ENCODE measurements around the gene SAMD1. TPM values are rescaled to one million over a fixed set of nuclear protein-coding genes. Genes with fewer than 3 reads are reported as not detected.

SAMD1 gene
- total RNA-seq, 1 donor from 2014 or later: 29.5 TPM

DNA sequence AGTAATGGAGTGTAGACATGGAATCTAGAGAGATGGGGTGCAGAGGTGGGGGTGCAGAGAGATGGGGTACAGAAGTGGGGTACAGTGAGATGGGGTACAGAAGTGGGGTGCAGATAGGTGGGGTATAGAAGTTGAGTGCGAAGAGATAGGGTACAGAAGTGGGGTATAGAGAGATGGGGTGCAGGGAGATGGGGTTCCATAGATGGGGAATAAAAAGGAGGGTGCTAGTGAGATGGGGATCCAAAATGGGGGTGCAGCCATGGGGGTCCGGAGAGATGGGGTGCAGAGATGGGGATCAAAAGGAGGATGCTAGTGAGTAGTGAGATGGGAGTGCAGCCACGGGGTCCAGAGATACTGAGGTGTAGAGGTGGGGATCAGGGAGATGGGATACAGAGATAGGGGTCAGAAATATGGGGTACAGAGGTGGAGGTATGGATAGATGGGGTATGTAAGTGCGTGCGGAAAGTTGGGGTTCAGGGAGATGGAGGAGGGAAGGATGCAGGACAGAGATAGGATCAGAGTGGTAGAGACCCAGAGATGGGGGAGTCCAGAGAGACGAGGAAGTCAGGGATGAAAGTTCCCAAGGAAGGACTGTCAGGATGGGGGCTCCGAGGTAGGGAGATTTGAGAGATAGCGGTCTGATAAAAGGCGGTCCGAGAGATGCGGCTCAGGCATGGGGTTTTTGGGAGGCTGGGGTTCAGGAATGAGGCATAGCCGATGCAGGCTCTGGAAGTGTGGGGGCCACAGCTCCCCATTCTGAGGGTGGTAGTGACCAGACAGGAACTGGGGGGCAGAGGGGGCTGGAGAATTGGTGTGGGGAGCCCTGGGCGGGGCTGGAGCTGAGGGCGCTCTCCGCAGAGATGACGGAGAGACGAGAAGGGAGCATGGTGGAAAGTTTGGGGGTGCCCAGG, 32.1 kb downstream of the SAMD1 start:
- Mint-ChIP-seq H3K4me1 (ENCODE audit: unreplicated experiment) (peaks cover 8% of the 10 kb centered on the region), H3K27ac (ENCODE audit: unreplicated experiment) (no peak overlapping the region), H3K4me3 (ENCODE audit: unreplicated experiment) (peak overlapping the region; percentile 24), H3K9me3 (ENCODE audit: unreplicated experiment) (no peaks in the 10 kb centered on the region), H3K27me3 (ENCODE audit: unreplicated experiment) (peaks cover 10% of the 10 kb centered on the region), H3K36me3 (ENCODE audit: low read depth, unreplicated experiment) (no peaks in the 10 kb centered on the region)
- TF ChIP-seq CTCF (IDR thresholded peaks at IDR 0.05; ENCODE audit: unreplicated experiment): no peak
- DNase-seq (ENCODE audit: low spot score): no peak

GRCh38 chr19:14056741-14057356, 33.7 kb downstream of the SAMD1 start:
- no peak overlapping the region for H3K27ac Mint-ChIP-seq (ENCODE audit: unreplicated experiment)
- DNase-seq (ENCODE audit: low spot score): no peak
- H3K27me3 Mint-ChIP-seq (ENCODE audit: unreplicated experiment): peaks cover 11% of the 10 kb centered on the region
- no peak for TF ChIP-seq CTCF (IDR thresholded peaks at IDR 0.05; ENCODE audit: unreplicated experiment)
- no peak overlapping the region for H3K4me3 Mint-ChIP-seq (ENCODE audit: unreplicated experiment)
- peaks cover 8% of the 10 kb centered on the region for H3K4me1 Mint-ChIP-seq (ENCODE audit: unreplicated experiment)
- H3K9me3 Mint-ChIP-seq (ENCODE audit: unreplicated experiment): no peaks in the 10 kb centered on the region
- H3K36me3 Mint-ChIP-seq (ENCODE audit: low read depth, unreplicated experiment): no peaks in the 10 kb centered on the region

- Mint-ChIP-seq H3K4me1 (ENCODE audit: unreplicated experiment) (peaks cover 8% of the 10 kb centered on the region), H3K36me3 (ENCODE audit: low read depth, unreplicated experiment) (no peaks in the 10 kb centered on the region), H3K9me3 (ENCODE audit: unreplicated experiment) (no peaks in the 10 kb centered on the region), H3K27ac (ENCODE audit: unreplicated experiment) (no peak overlapping the region), H3K27me3 (ENCODE audit: unreplicated experiment) (peaks cover 11% of the 10 kb centered on the region), H3K4me3 (ENCODE audit: unreplicated experiment) (no peak overlapping the region)
- no peak for DNase-seq (ENCODE audit: low spot score)
- TF ChIP-seq CTCF (IDR thresholded peaks at IDR 0.05; ENCODE audit: unreplicated experiment): no peak
These were observed 34.4 kb downstream of the SAMD1 start for GRCh38 chr19:14056069-14056666.

DNA sequence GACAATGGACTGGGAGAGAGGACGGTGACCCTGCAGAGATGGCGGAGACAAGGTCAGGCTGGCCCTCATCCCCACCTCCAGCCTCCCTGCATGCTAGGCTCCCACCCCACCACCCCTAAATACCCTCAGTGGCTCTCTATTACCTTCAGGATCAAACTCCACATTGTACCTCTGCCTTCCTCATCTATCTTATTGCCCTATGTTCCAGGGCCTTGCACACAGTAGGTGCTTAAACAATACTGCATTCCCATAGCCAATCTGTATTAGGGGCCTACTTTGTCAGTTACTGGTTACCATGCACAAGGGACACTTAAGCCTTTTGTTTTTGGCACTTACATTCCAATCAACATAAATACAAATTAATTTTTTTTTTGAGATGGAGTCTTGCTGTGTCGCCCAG, 35.2 kb downstream of the SAMD1 start:
- Mint-ChIP-seq H3K27me3 (ENCODE audit: unreplicated experiment) (peaks cover 11% of the 10 kb centered on the region), H3K36me3 (ENCODE audit: low read depth, unreplicated experiment) (peaks cover under 1% of the 10 kb centered on the region), H3K27ac (ENCODE audit: unreplicated experiment) (no peak overlapping the region), H3K4me1 (ENCODE audit: unreplicated experiment) (peaks cover 8% of the 10 kb centered on the region), H3K9me3 (ENCODE audit: unreplicated experiment) (no peaks in the 10 kb centered on the region), H3K4me3 (ENCODE audit: unreplicated experiment) (no peak overlapping the region)
- no peak for DNase-seq (ENCODE audit: low spot score)
- no peak for TF ChIP-seq CTCF (IDR thresholded peaks at IDR 0.05; ENCODE audit: unreplicated experiment)
